A549 (cell line): ENCODE measurements around the gene PLD3.

Source experiments
- CHD2 ChIP-seq: fragments of 150-350 bp; IDR thresholded peaks from 2 replicates; pipeline ENCODE4 v1.6.1; 2014; ENCODE audit warnings: low read length; ENCODE audit not compliant: partially characterized antibody
- CTCF ChIP-seq: fragments of >200 bp; sonication (Bioruptor Twin); formaldehyde crosslinking; IDR thresholded peaks from 3 replicates; pipeline ENCODE4 v1.5.1; 2016
- RCOR1 ChIP-seq: fragments of 150-350 bp; IDR thresholded peaks from 2 replicates; pipeline ENCODE4 v1.6.1; 2014; ENCODE audit warnings: antibody characterized with exemption, low read length, low read depth

GRCh38 chr19:40383668-40384248 is 35.3 kb downstream of the PLD3 start:
- TF ChIP-seq CHD2 = no peak
- TF ChIP-seq RCOR1 = no peak
- TF ChIP-seq CTCF = no peak
